HCT116 (cell line): Measurements from ENCODE around the gene PICK1. TPM values are rescaled to one million over a fixed set of nuclear protein-coding genes. Genes with fewer than 3 reads are reported as not detected.

Source experiments
- ATAC-seq: fragments of 200-7000 bp; cut with Tn5 transposase; 2 replicates; pipeline ENCODE4 v1.9.1; 2020; ENCODE audit warnings: mild to moderate bottlenecking, moderate library complexity
- BruUV-seq: library from RNA; stranded (reverse); fragments of 400-500 nt; replicated peaks from 2 replicates; lab custom pipeline; 2021; lab: Mats Ljungman, UMichigan
- CTCF ChIA-PET: fragments of 300-600 bp; sonication (Branson Sonifier 250); formaldehyde crosslinking; loops from one replicate; lab custom pipeline; 2021; ENCODE audit warnings: antibody characterized with exemption; lab: Charles Lee
- POLR2A ChIA-PET: fragments of 300-600, 350-600 bp; sonication (Branson Sonifier 250); formaldehyde crosslinking; loops from one replicate; lab custom pipeline; 2021; ENCODE audit warnings: antibody characterized with exemption; lab: Charles Lee
- RAD21 ChIA-PET, 2 experiments: fragments of 300-600 bp; sonication (Branson Sonifier 250); formaldehyde crosslinking; loops; one replicate each; lab custom pipeline; 2023; ENCODE audit warnings: low total read pairs in 2 of 2; ENCODE audit not compliant: uncharacterized antibody in 2 of 2, unreplicated experiment in 2 of 2, low non-redundant PET in 1 of 2; lab: Charles Lee
- DNase-seq: peaks from one replicate; pipeline ENCODE4 v3.0.0-alpha.2; 2010; ENCODE audit warnings: low read depth, low spot score
- H2AFZ ChIP-seq: fragments of 200-600 bp; shearing (Covaris generic), sonication (generic); 2 replicates; pipeline ENCODE4 v1.6.1; 2017; ENCODE audit warnings: low read depth, mixed run types, mixed read lengths, antibody characterized with exemption, low read length; ENCODE audit not compliant: poor library complexity, severe bottlenecking
- H3K27ac ChIP-seq: 2 replicates; pipeline ENCODE4 v1.5.1; 2012; ENCODE audit warnings: low read depth, low read length
- H3K27me3 ChIP-seq: fragments of 200-600 bp; sonication (generic); 2 replicates; pipeline ENCODE4 v1.6.1; 2016; ENCODE audit warnings: mixed run types, low read length, mixed read lengths; ENCODE audit not compliant: insufficient read depth
- H3K36me3 ChIP-seq, 2 experiments: fragments of 200-500 bp in 1 of 2; fragments of 200-600 bp in 1 of 2; sonication (Bioruptor generic) in 1 of 2; sonication (generic) in 1 of 2; 2 replicates each; pipeline versions ENCODE4 v1.5.1 to v1.6.1; 2014 to 2016; ENCODE audit warnings: low read length in 2 of 2, inconsistent platforms in 1 of 2, mixed read lengths in 1 of 2, mixed run types in 1 of 2; ENCODE audit not compliant: insufficient read depth in 2 of 2, control insufficient read depth in 1 of 2
- H3K4me1 ChIP-seq, 2 experiments: fragments of 200-600 bp in 1 of 2; sonication (generic) in 1 of 2; 2 replicates each; pipeline versions ENCODE4 v1.5.1 to v1.6.1; 2012 to 2017; ENCODE audit warnings: low read length in 2 of 2, inconsistent platforms in 1 of 2, mild to moderate bottlenecking in 1 of 2, mixed read lengths in 1 of 2, mixed run types in 1 of 2, moderate library complexity in 1 of 2; ENCODE audit not compliant: insufficient read depth in 2 of 2, control insufficient read depth in 1 of 2
- H3K4me2 ChIP-seq: fragments of 200-600 bp; sonication (generic); 2 replicates; pipeline ENCODE4 v1.6.1; 2017; ENCODE audit warnings: mixed run types, low read length, mixed read lengths
- H3K4me3 ChIP-seq, 2 experiments: fragments of 200-600 bp in 1 of 2; sonication (generic) in 1 of 2; replicated peaks in 1 of 2; 2 replicates each; pipeline ENCODE4 v1.5.1; 2011 to 2016; ENCODE audit warnings: low read length in 2 of 2, control low read depth in 1 of 2, low read depth in 1 of 2, mild to moderate bottlenecking in 1 of 2, mixed read lengths in 1 of 2, mixed run types in 1 of 2
- H3K79me2 ChIP-seq: fragments of 200-600 bp; sonication (generic); 2 replicates; pipeline ENCODE4 v1.6.1; 2017; ENCODE audit warnings: mild to moderate bottlenecking, mixed run types, low read length, moderate library complexity, mixed read lengths; ENCODE audit not compliant: insufficient read depth
- H3K9ac ChIP-seq: fragments of 200-600 bp; sonication (generic); 2 replicates; pipeline ENCODE4 v1.6.1; 2016; ENCODE audit warnings: low read length, mixed read lengths
- H3K9me2 ChIP-seq: fragments of 200-600 bp; sonication (generic), shearing (Covaris generic); 2 replicates; pipeline ENCODE4 v1.6.1; 2017; ENCODE audit warnings: mixed run types, mild to moderate bottlenecking, moderate library complexity; ENCODE audit not compliant: insufficient read depth
- H3K9me3 ChIP-seq, 2 experiments: fragments of 200-500 bp in 1 of 2; fragments of 200-600 bp in 1 of 2; sonication (Bioruptor generic) in 1 of 2; sonication (generic) in 1 of 2; 2 replicates each; pipeline ENCODE4 v1.6.1; 2014 to 2017; ENCODE audit warnings: low read length in 2 of 2, mixed read lengths in 2 of 2, inconsistent platforms in 1 of 2, low read depth in 1 of 2, mild to moderate bottlenecking in 1 of 2, mixed run types in 1 of 2, moderate library complexity in 1 of 2; ENCODE audit not compliant: control insufficient read depth in 1 of 2, insufficient read depth in 1 of 2
- H4K20me1 ChIP-seq: fragments of 200-600 bp; sonication (generic), shearing (Covaris generic); 2 replicates; pipeline ENCODE4 v1.6.1; 2017; ENCODE audit warnings: mixed run types, mild to moderate bottlenecking, moderate library complexity; ENCODE audit not compliant: insufficient read depth
- CEBPB ChIP-seq: IDR thresholded peaks from 2 replicates; pipeline ENCODE4 v1.6.1; 2012; ENCODE audit warnings: low read depth
- CTCF ChIP-seq, 3 experiments: fragments of 200-600 bp in 1 of 3; sonication (generic) in 1 of 3; IDR thresholded peaks in 2 of 3; conservative IDR thresholded peaks in 1 of 3; 2 replicates each; pipeline ENCODE4 v1.5.1; 2012 to 2017; ENCODE audit warnings: low read depth in 2 of 3, low read length in 2 of 3, antibody characterized with exemption in 1 of 3, borderline replicate concordance in 1 of 3, control low read depth in 1 of 3, mild to moderate bottlenecking in 1 of 3, mixed read lengths in 1 of 3, mixed run types in 1 of 3, moderate library complexity in 1 of 3; ENCODE audit not compliant: insufficient read depth in 1 of 3
- ELF1 ChIP-seq: IDR thresholded peaks from 2 replicates; pipeline ENCODE4 v1.6.1; 2012; ENCODE audit warnings: low read depth, borderline replicate concordance
- FOSL1 ChIP-seq: IDR thresholded peaks from 2 replicates; pipeline ENCODE4 v1.6.1; 2012; ENCODE audit warnings: low read depth
- JUND ChIP-seq: IDR thresholded peaks from 2 replicates; pipeline ENCODE4 v1.6.1; 2012
- MAX ChIP-seq: IDR thresholded peaks from 2 replicates; pipeline ENCODE4 v1.6.1; 2012
- POLR2A ChIP-seq: IDR thresholded peaks from 2 replicates; pipeline ENCODE4 v1.7.0; 2011; ENCODE audit warnings: borderline replicate concordance; ENCODE audit not compliant: insufficient read depth, insufficient read length; ENCODE audit errors: extremely low read depth
- REST ChIP-seq: IDR thresholded peaks from 2 replicates; pipeline ENCODE4 v1.6.1; 2012; ENCODE audit warnings: low read depth
- SIN3A ChIP-seq: IDR thresholded peaks from 2 replicates; pipeline ENCODE4 v1.6.1; 2012; ENCODE audit warnings: low read depth
- SP1 ChIP-seq: IDR thresholded peaks from 2 replicates; pipeline ENCODE4 v1.6.1; 2012; ENCODE audit warnings: low read depth
- ZFX ChIP-seq: fragments of 450-650 bp; IDR thresholded peaks from 2 replicates; pipeline ENCODE4 v1.6.1; 2017
- intact Hi-C: fragments of 100-400 bp; cut with micrococcal nuclease; formaldehyde crosslinking; loops from 2 replicates; pipeline ENCODE4 v1.10.0; 2022
- total RNA-seq: library from RNA; stranded (reverse); gene quantifications from one replicate; pipeline ENCODE4 v1.2.1, GENCODE V29; 2021; ENCODE audit not compliant: unreplicated experiment

PICK1 gene
- total RNA-seq, 1 experiment from 2014 or later, result 40.0 TPM

- Histone ChIP-seq H3K36me3 (no peaks in the 10 kb centered on the region), H4K20me1 (no peaks in the 10 kb centered on the region), H3K9ac (no peak overlapping the region), H3K4me3 (no peak overlapping the region), H3K27me3 (no peaks in the 10 kb centered on the region), H3K79me2 (no peaks in the 10 kb centered on the region), H3K9me3 (no peaks in the 10 kb centered on the region), H2AFZ (no peak overlapping the region), H3K9me2 (no peaks in the 10 kb centered on the region), H3K27ac (no peak overlapping the region), H3K4me2 (no peak overlapping the region), H3K4me1 (peaks cover 14 to 24% of the 10 kb centered on the region in 2 experiments)
- ChIA-PET CTCF (interaction anchor here (1.3 kb wide), 1 partner anchor 118 kb away, joined by 3 read pairs; no protein-coding TSS in a partner anchor), POLR2A (no interaction called here), RAD21 (no interaction called here)
- DNase-seq, result no peak
- no peak for ATAC-seq
- intact Hi-C loops, result loop anchor here (10.0 kb wide), 1 partner anchor 113 kb away; no protein-coding TSS in a partner anchor
- TF ChIP-seq ZFX (no peak), POLR2A (no peak), JUND (no peak), REST (no peak), ELF1 (no peak), CEBPB (no peak)
- BruUV-seq, result no TSS peak
Measured at GRCh38 chr22:38111925-38112355, 54.7 kb downstream of the PICK1 start.

- H3K9me3 ChIP-seq, result no peaks in the 10 kb centered on the region
- intact Hi-C loops, result loop anchor here (10.0 kb wide), 1 partner anchor 112 kb away; no protein-coding TSS in a partner anchor
- no peaks in the 10 kb centered on the region for H4K20me1 ChIP-seq
- no peak overlapping the region for H3K4me2 ChIP-seq
- H2AFZ ChIP-seq, result no peak overlapping the region
- H3K27me3 ChIP-seq, result no peaks in the 10 kb centered on the region
- ATAC-seq (no peak), DNase-seq (no peak)
- H3K9ac ChIP-seq, result no peak overlapping the region
- TF ChIP-seq JUND (no peak), SP1 (no peak), FOSL1 (no peak), CTCF (IDR thresholded peaks at IDR 0.05 in 2 of 3, conservative IDR thresholded peaks at IDR 0.05 in 1 of 3; ENCODE audit: borderline replicate concordance in 1 of 3, insufficient read depth in 1 of 3, low read depth in 2 of 3, low read length in 2 of 3) (no peak), MAX (no peak), SIN3A (no peak)
- BruUV-seq, result no TSS peak
- ChIA-PET POLR2A (no interaction called here), CTCF (interaction anchor here (1.3 kb wide), 1 partner anchor 118 kb away, joined by 3 read pairs; no protein-coding TSS in a partner anchor), RAD21 (no interaction called here)
- no peak overlapping the region for H3K27ac ChIP-seq
- no peak overlapping the region for H3K4me3 ChIP-seq
- no peaks in the 10 kb centered on the region for H3K9me2 ChIP-seq
- no peaks in the 10 kb centered on the region for H3K79me2 ChIP-seq
- peaks cover 14 to 24% of the 10 kb centered on the region in 2 experiments for H3K4me1 ChIP-seq
- H3K36me3 ChIP-seq, result no peaks in the 10 kb centered on the region
Measured at GRCh38 chr22:38112381-38112780, 55.2 kb downstream of the PICK1 start.
